GM18907 (cell line): ENCODE results near the gene MGAT5B.

Experiments
- ATAC-seq: cut with Tn5 transposase; IDR thresholded peaks from one replicate; pipeline ENCODE4 v1.9.1; 2021; ENCODE audit warnings: mild to moderate bottlenecking, moderate library complexity; ENCODE audit not compliant: unreplicated experiment

Gene MGAT5B

GRCh38 chr17:76878568-76878967, 10.4 kb downstream of the MGAT5B start:
- no peak for ATAC-seq

DNA sequence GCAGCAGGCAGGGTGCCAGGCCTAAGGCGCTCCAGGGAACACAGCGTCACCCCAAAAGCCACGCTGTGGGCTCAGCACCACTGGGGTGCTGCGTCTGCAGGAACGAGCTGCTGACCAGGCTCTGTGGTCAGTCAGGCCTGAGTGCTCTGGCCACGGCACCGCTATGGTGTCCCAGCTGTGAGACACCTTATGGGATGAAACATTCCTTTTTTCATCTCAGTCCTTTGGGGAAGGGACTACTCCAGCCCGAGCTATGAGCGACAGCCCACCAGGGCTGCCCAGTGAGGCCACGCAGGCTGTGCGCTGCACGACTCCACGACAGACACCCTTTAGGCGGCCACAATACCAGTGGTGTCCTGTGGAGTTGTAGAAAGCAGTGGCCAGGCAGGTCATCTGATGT, 11.1 kb downstream of the MGAT5B start:
- ATAC-seq = no peak

- no peak for ATAC-seq
Observed at GRCh38 chr17:76879691-76880090, 11.5 kb downstream of the MGAT5B start.

DNA sequence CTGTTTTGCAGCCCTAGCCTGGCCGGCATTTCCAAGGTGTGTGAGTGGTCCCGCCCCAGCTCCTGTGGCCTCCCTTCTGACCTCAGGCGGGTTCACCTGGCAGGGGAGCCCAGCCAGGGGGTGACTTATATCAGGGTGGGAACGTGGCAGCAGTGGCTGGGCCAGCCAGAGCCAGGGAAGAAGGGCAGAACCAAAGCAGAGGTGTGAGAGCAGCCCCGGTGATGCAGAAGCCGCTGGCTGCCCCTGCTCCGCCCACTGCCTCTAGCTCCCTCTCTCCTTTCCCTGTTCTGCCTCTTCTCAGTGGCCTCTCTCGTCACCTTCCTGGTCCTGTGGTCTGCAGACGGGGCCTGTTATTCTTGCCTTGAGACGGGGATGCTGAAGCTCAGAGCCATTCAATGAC, 12.1 kb downstream of the MGAT5B start:
- ATAC-seq = no peak

- ATAC-seq = no peak
Observed at GRCh38 chr17:76880971-76881370, 12.8 kb downstream of the MGAT5B start.

GRCh38 chr17:76881408-76881807, 13.2 kb downstream of the MGAT5B start:
- ATAC-seq = no peak

DNA sequence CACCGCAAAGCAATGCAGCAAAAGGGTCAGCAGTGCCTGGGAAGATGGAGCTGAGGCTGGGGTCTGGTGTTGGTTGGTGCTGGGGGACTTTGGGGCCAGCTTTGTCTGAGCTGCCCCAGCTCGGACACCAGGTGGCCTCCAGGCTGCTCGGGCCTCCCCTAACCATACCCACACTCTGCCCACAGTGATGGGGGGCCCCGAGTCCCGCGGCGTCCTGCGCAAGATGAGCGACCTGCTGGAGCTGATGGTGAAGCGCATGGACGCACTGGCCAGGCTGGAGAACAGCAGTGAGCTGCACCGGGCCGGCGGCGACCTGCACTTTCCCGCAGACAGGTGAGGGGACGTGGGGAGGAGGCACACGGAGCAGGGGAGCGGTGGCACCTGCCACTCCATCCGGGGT, 13.8 kb downstream of the MGAT5B start:
- ATAC-seq = no peak

GRCh38 chr17:76883744-76884525, 15.7 kb downstream of the MGAT5B start:
- ATAC-seq = no peak

- no peak for ATAC-seq
Observed at GRCh38 chr17:76884995-76885893, 17.0 kb downstream of the MGAT5B start.

GRCh38 chr17:76885894-76886290, 17.7 kb downstream of the MGAT5B start:
- ATAC-seq = no peak

GRCh38 chr17:76886395-76886794, 18.2 kb downstream of the MGAT5B start:
- ATAC-seq = no peak

DNA sequence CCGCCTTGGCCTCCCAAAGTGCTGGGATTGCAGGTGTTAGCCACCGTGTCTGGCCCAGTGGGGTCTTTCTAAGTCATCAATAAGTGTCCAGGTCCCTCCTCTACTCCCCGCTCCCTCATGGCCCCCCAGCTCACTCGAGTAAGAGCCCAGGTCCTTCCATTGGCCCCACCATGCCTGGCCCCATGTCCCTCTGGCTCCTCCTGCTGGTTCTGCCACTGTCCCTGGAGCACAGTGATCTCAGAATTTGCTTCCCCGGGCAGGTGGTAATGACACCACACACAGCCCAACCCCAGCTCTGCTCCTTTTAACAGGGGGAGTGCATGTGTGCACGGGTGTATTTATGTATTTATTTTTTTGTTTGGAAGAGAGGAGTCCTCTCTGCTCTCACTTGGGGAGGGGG, 19.6 kb downstream of the MGAT5B start:
- no peak for ATAC-seq

GRCh38 chr17:76888661-76889060, 20.5 kb downstream of the MGAT5B start:
- no peak for ATAC-seq

DNA sequence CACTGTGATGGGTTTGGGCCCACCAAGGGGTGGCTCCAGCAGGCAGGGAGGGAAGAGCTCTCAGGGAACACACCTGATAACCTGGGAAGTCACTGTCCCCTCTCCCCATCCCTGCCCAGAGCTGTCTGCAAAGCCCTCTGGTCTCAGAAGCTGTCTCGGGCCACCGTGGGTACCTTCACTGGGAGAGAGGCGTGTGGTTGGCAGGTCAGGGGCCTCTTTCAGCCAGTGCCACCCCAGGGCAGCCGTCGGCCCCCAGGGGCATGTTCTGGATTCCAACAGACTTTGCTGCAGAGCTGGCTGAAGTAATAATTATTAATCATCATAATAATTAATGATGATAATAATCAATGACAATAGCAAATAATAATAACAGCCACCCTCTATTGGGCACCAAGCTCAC, 21.1 kb downstream of the MGAT5B start:
- ATAC-seq = no peak

DNA sequence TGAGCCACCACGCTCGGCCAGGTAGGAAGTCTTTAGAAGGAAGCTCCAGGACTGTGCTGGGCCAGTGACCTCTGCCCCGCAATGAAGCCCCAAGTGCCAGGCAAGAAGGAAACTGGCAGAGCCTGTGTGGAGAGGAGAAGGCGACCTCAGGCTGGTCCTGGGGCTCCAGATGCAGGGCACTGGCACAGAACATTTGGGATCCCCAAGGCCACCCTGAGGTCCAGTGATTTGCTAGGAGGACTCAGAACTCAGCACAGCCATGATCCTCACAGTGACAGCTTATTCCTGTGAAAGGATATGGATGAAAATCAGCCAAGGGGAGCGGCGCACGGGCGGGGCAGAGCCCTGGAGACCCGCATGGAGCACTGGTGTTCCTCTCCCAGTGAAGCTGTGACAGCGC, 24.1 kb downstream of the MGAT5B start:
- ATAC-seq = no peak

- ATAC-seq = no peak
Observed at GRCh38 chr17:76893623-76894334, 25.6 kb downstream of the MGAT5B start.

GRCh38 chr17:76894842-76895241, 26.6 kb downstream of the MGAT5B start:
- no peak for ATAC-seq

DNA sequence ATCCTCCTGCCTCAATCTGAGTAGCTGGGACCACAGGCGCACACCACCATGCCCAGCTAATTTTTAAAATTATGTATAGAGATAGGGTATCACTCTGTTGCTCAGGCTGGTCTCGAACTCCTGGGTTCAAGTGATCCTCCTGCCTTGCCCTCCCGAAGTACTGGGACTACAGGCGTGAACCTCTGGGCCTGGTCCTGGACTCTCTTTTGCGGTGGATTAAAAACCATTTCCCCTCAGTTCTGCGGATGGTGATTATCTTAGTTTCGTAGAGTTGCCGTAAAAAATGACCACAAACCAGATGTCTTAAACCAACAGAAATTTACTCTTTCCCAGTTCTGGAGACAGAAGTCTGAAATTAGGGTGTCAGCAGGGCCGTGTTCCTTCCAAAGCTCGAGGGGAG, 28.8 kb downstream of the MGAT5B start:
- no peak for ATAC-seq

- ATAC-seq = no peak
Observed at GRCh38 chr17:76899414-76899813, 31.2 kb downstream of the MGAT5B start.

GRCh38 chr17:76900723-76901122, 32.5 kb downstream of the MGAT5B start:
- ATAC-seq = no peak

GRCh38 chr17:76901542-76902197, 33.5 kb downstream of the MGAT5B start:
- no peak for ATAC-seq
